Measurements from ENCODE around the gene SMARCD3.

- no peak for TF ChIP-seq CTCF (IDR thresholded peaks at IDR 0.05; ENCODE audit: poor library complexity, severe bottlenecking)
- no peak for TF ChIP-seq REST (IDR thresholded peaks at IDR 0.05; ENCODE audit: borderline replicate concordance)
- no peak for TF ChIP-seq SMC3 (conservative IDR thresholded peaks at IDR 0.05; ENCODE audit: poor library complexity)
- no peak for TF ChIP-seq POLR2AphosphoS5 (IDR thresholded peaks at IDR 0.05)
- no peak for TF ChIP-seq EP300 (conservative IDR thresholded peaks at IDR 0.05; ENCODE audit: poor library complexity, severe bottlenecking)
- no peak for TF ChIP-seq EZH2 (IDR thresholded peaks at IDR 0.05; ENCODE audit: borderline replicate concordance, insufficient read depth, low read length, poor library complexity, severe bottlenecking)
- TF ChIP-seq RAD21 (conservative IDR thresholded peaks at IDR 0.05), result no peak
- no peak for TF ChIP-seq MXI1 (conservative IDR thresholded peaks at IDR 0.05; ENCODE audit: poor library complexity, severe bottlenecking)
Observed at GRCh38 chr7:151260471-151260870, 12.0 kb upstream of the SMARCD3 start.
